HG03571 (cell line): ENCODE measurements around the gene TTR.

Experiments
- ATAC-seq: cut with Tn5 transposase; IDR thresholded peaks from one replicate; pipeline ENCODE4 v1.9.1; 2021; ENCODE audit not compliant: unreplicated experiment

TTR gene

GRCh38 chr18:31578126-31578525 is 13.6 kb upstream of the TTR start:
- no peak for ATAC-seq

DNA sequence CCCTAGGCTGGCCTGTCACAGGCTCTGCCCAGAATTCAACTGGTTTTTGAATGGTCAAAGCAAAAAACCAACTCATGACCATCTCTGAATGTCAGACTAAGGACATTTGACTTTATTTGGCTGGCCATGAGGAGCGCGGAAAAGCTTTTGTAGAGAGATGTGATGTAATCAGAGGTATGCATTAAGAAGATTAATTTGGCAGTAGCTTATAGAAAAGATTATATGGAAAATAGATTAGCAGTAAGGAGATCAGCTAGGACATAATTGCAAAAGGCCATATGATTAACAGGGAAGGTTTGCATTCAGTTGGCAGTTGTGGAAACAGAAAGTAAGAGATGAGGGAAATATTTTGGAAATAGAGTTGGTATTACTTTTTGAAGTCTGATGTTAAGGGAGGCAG is 12.3 kb upstream of the TTR start:
- ATAC-seq = no peak

DNA sequence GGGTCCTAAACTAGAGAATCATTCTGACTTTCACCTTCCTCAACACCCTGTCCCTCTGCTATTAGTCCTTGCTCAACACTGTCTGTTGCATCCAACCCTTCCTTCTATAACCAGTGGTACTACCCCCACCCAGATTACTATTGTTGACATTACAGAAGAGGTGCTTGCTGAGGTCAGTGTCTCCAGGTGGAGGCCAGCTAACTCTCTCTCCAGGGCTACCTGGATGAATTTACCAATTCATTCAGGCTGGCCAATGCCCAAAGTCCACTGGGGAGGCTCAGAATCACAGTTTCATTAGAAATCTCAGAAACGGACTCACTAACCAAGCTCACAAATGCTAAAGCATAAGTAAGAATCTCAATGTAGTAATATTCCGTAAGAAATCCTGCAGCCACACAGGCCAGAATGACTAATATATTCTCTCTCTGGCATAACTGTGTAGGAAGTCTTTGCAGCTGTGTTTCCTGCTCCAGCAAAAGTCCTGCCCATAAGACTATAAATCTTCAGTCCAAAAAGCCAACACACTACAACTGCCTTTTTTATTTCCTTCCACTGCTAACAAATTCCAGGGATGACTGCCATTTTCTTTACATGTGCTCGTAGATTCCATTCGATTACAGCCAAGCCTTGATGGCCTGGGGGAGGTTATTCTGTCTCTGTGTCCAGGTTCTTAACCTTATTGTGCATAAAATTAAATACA is 10.0 kb upstream of the TTR start:
- ATAC-seq = no peak

GRCh38 chr18:31583185-31583854 is 8.4 kb upstream of the TTR start:
- ATAC-seq = no peak

- no peak for ATAC-seq
Measured at GRCh38 chr18:31585991-31586390, 5.7 kb upstream of the TTR start.

DNA sequence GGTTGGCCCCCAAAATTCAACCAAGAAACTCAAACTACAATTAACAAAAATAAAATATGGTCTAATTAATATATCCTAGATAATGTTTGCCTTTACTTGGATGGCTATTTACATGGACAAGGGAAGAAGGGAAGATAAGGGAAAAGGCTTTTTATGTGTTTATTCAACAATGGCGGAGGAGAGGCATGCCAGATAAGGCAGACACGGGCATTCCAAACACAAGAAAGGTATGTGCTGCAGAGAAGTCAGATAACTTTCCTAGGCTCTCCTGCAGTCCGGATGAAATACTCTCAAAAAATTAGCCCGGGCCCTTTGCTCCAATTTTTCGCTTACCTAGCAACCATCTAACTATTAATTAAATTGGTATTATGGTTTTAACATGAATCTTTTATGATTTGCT is 5.1 kb upstream of the TTR start:
- no peak for ATAC-seq

DNA sequence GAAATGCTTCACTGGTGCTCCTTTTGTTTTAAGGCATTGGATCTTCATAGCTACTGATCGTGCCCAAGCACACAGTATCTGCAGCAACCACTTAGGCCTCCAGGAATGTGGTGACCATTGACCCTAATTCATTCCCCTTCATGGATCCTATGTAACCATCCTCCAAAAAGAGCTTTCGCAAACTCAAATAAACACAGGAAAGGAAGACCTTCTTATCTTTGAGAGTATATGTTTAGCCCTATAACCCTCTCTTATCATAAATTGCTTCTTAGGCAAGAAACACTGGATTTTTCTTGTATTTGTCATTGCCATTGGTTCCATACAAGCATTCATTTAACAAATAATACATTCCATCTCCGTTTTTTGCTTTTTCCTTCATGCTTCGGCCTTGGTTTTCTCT is 4.1 kb upstream of the TTR start:
- no peak for ATAC-seq

DNA sequence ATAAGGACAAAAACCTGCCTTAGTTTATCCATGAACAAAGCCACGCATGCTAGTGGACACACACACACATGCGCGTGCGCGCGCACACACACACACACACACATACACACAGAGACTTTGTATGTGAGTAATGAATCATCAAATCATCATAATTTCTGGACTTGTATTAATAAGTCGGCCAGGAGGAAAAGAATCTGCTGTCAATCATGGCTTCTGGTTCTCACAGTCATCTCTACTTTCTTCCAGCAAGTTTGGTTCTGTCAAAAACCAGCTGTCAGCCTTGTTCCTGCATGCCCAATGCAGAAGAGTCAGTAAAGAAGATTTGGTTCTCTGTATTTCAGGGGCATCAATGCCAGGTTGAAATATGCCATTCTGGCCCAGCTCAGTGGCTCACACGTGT is 1.1 kb upstream of the TTR start:
- ATAC-seq = no peak

DNA sequence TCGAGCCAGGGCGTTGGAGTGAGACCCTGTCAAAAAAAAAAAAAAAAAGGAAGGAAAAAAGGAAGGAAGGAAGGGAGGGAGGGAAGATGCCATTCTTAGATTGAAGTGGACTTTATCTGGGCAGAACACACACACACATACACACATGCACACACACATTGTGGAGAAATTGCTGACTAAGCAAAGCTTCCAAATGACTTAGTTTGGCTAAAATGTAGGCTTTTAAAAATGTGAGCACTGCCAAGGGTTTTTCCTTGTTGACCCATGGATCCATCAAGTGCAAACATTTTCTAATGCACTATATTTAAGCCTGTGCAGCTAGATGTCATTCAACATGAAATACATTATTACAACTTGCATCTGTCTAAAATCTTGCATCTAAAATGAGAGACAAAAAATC is 564 bp upstream of the TTR start:
- ATAC-seq = no peak

GRCh38 chr18:31592506-31593157 is 955 bp downstream of the TTR start:
- ATAC-seq = no peak

GRCh38 chr18:31595121-31595771 is 3.6 kb downstream of the TTR start:
- no peak for ATAC-seq

GRCh38 chr18:31596081-31596872 is 4.6 kb downstream of the TTR start:
- no peak for ATAC-seq

DNA sequence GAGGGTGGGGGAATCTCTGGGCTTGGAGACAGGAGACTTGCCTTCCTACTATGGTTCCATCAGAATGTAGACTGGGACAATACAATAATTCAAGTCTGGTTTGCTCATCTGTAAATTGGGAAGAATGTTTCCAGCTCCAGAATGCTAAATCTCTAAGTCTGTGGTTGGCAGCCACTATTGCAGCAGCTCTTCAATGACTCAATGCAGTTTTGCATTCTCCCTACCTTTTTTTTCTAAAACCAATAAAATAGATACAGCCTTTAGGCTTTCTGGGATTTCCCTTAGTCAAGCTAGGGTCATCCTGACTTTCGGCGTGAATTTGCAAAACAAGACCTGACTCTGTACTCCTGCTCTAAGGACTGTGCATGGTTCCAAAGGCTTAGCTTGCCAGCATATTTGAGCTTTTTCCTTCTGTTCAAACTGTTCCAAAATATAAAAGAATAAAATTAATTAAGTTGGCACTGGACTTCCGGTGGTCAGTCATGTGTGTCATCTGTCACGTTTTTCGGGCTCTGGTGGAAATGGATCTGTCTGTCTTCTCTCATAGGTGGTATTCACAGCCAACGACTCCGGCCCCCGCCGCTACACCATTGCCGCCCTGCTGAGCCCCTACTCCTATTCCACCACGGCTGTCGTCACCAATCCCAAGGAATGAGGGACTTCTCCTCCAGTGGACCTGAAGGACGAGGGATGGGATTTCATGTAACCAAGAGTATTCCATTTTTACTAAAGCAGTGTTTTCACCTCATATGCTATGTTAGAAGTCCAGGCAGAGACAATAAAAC is 6.5 kb downstream of the TTR start:
- ATAC-seq = no peak

- ATAC-seq = no peak
Measured at GRCh38 chr18:31603315-31603714, 11.6 kb downstream of the TTR start.

- no peak for ATAC-seq
Measured at GRCh38 chr18:31606265-31606664, 14.6 kb downstream of the TTR start.

- no peak for ATAC-seq
Measured at GRCh38 chr18:31607384-31607783, 15.7 kb downstream of the TTR start.

DNA sequence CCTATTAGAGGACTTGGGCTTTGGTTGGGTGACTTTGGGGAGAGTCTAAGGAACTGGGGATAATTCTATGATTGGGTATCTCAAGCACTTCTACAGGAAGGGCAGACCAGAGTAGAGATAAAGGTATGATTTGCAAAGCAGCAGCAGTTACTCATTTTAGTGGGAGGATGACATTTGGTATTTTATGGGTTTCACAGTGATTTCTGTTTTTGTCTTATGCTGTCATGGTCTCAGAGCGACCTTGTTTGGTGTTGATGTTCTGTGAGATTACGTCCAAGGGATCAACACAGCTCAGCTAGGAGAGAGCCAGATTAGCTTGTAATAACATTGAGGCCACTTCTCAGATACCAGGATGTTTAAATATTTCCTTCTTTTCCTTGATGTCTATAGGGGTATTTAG is 18.2 kb downstream of the TTR start:
- ATAC-seq = no peak

- ATAC-seq = no peak
Measured at GRCh38 chr18:31610286-31611205, 18.9 kb downstream of the TTR start.

DNA sequence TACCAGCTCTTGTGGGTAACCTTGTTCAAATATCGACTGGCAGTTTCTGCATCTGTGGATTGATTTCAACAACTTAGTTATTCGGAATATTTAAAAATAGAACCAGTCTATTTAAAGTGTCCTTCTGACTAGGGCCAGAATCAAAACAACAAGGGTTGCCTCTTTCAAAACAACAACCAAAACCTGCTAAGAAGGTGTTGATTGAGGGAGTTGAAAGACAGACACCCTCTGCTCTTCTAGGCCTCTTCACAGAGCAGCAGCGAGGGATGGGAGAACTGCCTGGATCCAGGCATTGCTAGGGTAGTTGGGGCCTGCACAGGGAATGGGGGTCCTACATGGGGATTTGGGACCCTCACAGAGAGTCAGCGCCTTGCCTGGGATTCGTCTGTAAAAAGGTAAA is 19.8 kb downstream of the TTR start:
- ATAC-seq = no peak
